Fibroblast of skin of left quadriceps (primary cell): ENCODE measurements around the gene COX7C.
"Not testable (repeated sequence)": the region's sequence is repeated elsewhere in the genome, so short reads cannot be mapped to it uniquely, and the experiment has no call there.

Experiments
- DNase-seq, 2 experiments: peaks; one replicate each; pipeline ENCODE4 v3.0.0-alpha.2; 2013; ENCODE audit warnings: low read depth in 2 of 2

Gene COX7C

GRCh38 chr5:86617756-86618576 is at the start of gene COX7C:
TSS of gene COX7C (plus strand) at chr5:86617941. CDS start at chr5:86618056, 115 bp downstream.
- peak; percentile 91 for DNase-seq

- not testable (repeated sequence) for DNase-seq
These were observed 48.0 kb upstream of the COX7C start for GRCh38 chr5:86569522-86570426.

- DNase-seq: no peak
These were observed 47.2 kb upstream of the COX7C start for GRCh38 chr5:86570427-86571083.

- DNase-seq: not testable (repeated sequence)
These were observed 46.6 kb upstream of the COX7C start for GRCh38 chr5:86571109-86571508.

GRCh38 chr5:86572825-86573517 is 44.8 kb upstream of the COX7C start:
- DNase-seq: no peak

GRCh38 chr5:86579502-86579901 is 38.2 kb upstream of the COX7C start:
- DNase-seq: no peak

GRCh38 chr5:86596476-86596875 is 21.3 kb upstream of the COX7C start:
- DNase-seq: no peak

GRCh38 chr5:86605881-86606280 is 11.9 kb upstream of the COX7C start:
- no peak for DNase-seq

GRCh38 chr5:86613455-86613854 is 4.3 kb upstream of the COX7C start:
- DNase-seq: no peak

GRCh38 chr5:86617309-86617755 is 409 bp upstream of the COX7C start:
- no peak for DNase-seq

- DNase-seq: no peak
These were observed 6.2 kb downstream of the COX7C start for GRCh38 chr5:86623785-86624483.

- no peak for DNase-seq
These were observed 7.4 kb downstream of the COX7C start for GRCh38 chr5:86625148-86625547.

- no peak for DNase-seq
These were observed 8.4 kb downstream of the COX7C start for GRCh38 chr5:86626149-86626548.

GRCh38 chr5:86631165-86631564 is 13.4 kb downstream of the COX7C start:
- DNase-seq: no peak

- no peak for DNase-seq
These were observed 23.3 kb downstream of the COX7C start for GRCh38 chr5:86640998-86641397.

- no peak for DNase-seq
These were observed 27.1 kb downstream of the COX7C start for GRCh38 chr5:86644843-86645242.

- no peak for DNase-seq
These were observed 28.1 kb downstream of the COX7C start for GRCh38 chr5:86645885-86646284.

- no peak for DNase-seq
These were observed 28.9 kb downstream of the COX7C start for GRCh38 chr5:86646671-86647070.

- no peak for DNase-seq
These were observed 32.2 kb downstream of the COX7C start for GRCh38 chr5:86649832-86650505.

- DNase-seq: not testable (repeated sequence)
These were observed 43.0 kb downstream of the COX7C start for GRCh38 chr5:86660771-86661170.
